ENCODE measurements around the gene THSD4.

DNA sequence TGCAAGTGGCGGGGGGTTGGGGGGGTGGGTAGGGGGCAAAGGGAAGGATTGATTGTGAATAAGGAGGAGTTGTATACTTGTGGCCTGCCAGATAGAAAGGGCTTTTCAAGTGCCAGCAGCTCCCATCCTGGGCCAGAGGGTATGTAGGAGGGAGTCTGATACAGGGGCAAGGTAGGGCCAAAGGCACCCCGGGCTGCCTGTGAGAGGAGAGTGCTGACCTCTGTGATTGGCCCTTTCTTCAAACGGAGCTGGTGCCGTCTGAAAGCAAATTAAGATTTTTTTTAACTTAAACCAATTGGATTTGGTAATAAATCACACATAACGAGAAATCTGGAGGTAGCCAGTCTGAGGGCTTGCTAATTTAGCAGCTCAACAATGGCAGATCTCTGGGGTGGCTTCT lies 229.9 kb downstream of the THSD4 start:
- TF ChIP-seq, protein P1, sequence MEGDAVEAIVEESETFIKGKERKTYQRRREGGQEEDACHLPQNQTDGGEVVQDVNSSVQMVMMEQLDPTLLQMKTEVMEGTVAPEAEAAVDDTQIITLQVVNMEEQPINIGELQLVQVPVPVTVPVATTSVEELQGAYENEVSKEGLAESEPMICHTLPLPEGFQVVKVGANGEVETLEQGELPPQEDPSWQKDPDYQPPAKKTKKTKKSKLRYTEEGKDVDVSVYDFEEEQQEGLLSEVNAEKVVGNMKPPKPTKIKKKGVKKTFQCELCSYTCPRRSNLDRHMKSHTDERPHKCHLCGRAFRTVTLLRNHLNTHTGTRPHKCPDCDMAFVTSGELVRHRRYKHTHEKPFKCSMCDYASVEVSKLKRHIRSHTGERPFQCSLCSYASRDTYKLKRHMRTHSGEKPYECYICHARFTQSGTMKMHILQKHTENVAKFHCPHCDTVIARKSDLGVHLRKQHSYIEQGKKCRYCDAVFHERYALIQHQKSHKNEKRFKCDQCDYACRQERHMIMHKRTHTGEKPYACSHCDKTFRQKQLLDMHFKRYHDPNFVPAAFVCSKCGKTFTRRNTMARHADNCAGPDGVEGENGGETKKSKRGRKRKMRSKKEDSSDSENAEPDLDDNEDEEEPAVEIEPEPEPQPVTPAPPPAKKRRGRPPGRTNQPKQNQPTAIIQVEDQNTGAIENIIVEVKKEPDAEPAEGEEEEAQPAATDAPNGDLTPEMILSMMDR (IDR thresholded peaks at IDR 0.05; ENCODE audit: low read length), result no peak
- TF ChIP-seq EZH2 (optimal IDR thresholded peaks at IDR 0.05; ENCODE audit: low read depth, low read length), result no peak
- TF ChIP-seq EZH2phosphoT487 (IDR thresholded peaks at IDR 0.05; ENCODE audit: low read length), result no peak

All from MM.1S (cell line).